ENCODE data around the gene GARIN5B.
"Not testable (repeated sequence)": the region's sequence is repeated elsewhere in the genome, so short reads cannot be mapped to it uniquely, and the experiment has no call there.

The GARIN5B gene

DNA sequence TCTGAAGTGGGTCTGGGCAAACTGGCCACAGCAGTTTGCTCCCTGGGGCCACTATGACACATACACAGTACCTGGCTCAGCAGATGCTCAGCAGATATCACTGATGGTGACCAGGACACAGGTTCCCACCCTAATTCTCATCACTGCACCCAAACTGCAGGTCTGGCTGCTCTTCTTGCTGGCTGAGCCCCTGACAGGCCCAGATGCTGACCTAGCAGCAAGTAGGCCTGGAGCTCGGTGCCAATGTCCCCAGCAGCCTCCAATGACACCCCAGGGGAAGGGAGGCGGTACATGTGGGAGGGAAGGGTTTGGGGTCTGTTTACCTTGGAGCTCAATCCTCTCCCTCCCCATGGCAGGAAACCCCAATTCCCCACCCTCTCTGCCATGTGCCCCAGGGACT lies 39.4 kb upstream of the GARIN5B start:
- Histone ChIP-seq H3K27ac (ENCODE audit: insufficient read depth, low read length, poor library complexity, severe bottlenecking) (no peak overlapping the region), H3K27me3 (replicated peaks; ENCODE audit: control insufficient read depth, insufficient read depth, low read length, poor library complexity, severe bottlenecking) (no peaks in the 10 kb centered on the region), H3K4me1 (ENCODE audit: control insufficient read depth, insufficient read depth, low read length, poor library complexity, severe bottlenecking) (peaks cover 10% of the 10 kb centered on the region), H3K9me3 (ENCODE audit: control insufficient read depth, low read length) (no peaks in the 10 kb centered on the region), H3K36me3 (ENCODE audit: control insufficient read depth, insufficient read depth, low read length) (peaks cover 37% of the 10 kb centered on the region), H3K4me3 (ENCODE audit: insufficient read depth, low read depth, low read length, poor library complexity, severe bottlenecking) (no peak overlapping the region)
- no peak for DNase-seq

- H3K4me1 ChIP-seq (ENCODE audit: control insufficient read depth, insufficient read depth, low read length, poor library complexity, severe bottlenecking); DNase-seq; H3K9me3 ChIP-seq (ENCODE audit: control insufficient read depth, low read length); H3K27ac ChIP-seq (ENCODE audit: insufficient read depth, low read length, poor library complexity, severe bottlenecking); H3K27me3 ChIP-seq (replicated peaks; ENCODE audit: control insufficient read depth, insufficient read depth, low read length, poor library complexity, severe bottlenecking); H3K4me3 ChIP-seq (ENCODE audit: insufficient read depth, low read depth, low read length, poor library complexity, severe bottlenecking): not testable (repeated sequence)
- H3K36me3 ChIP-seq (ENCODE audit: control insufficient read depth, insufficient read depth, low read length) = peaks cover 37% of the 10 kb centered on the region
These were observed 38.3 kb upstream of the GARIN5B start for GRCh38 chr19:55401390-55401789.

DNA sequence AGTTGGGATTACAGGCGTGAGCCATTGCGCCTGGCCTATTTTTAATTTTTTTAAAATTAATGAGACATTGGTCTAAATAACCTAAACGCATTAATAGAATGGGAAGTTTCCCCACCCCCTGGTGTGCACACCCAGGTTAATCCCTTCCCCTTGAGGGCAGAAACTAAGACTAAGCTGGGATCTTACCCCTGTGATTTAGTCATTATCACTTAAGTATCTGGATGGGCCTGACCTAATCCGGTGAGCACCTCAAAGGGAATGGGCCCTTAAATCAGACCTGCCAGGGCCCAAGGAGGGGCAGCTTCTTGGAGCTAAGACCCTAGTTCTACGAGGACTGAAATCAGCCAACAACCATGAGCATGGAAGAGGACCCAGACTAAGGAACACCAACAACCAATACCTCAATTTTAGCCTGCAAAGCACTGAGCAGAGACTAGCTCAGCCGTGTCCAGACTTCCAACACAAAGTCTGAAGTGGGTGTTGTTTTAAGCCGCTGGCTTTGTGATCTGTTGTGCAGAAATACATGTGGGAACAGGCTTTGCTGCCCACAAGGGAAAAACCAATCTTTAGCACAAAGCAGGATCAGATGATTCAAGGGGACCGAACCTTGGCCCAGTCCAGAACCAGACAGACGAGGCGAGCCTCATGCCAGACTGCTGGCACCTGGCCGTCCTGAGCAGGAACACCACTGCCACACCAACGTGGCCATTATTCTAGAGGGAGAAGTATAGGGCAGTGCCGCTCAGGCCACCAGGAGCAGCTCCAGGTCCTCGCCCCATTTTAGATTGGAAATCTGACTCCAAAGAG lies 37.4 kb upstream of the GARIN5B start:
- no peak for DNase-seq
- Histone ChIP-seq H3K27me3 (replicated peaks; ENCODE audit: control insufficient read depth, insufficient read depth, low read length, poor library complexity, severe bottlenecking) (no peaks in the 10 kb centered on the region), H3K27ac (ENCODE audit: insufficient read depth, low read length, poor library complexity, severe bottlenecking) (no peak overlapping the region), H3K4me1 (ENCODE audit: control insufficient read depth, insufficient read depth, low read length, poor library complexity, severe bottlenecking) (no peaks in the 10 kb centered on the region), H3K9me3 (ENCODE audit: control insufficient read depth, low read length) (no peaks in the 10 kb centered on the region), H3K4me3 (ENCODE audit: insufficient read depth, low read depth, low read length, poor library complexity, severe bottlenecking) (no peak overlapping the region), H3K36me3 (ENCODE audit: control insufficient read depth, insufficient read depth, low read length) (peaks cover 31% of the 10 kb centered on the region)

- DNase-seq = no peak
- H3K9me3 ChIP-seq (ENCODE audit: control insufficient read depth, low read length) = no peaks in the 10 kb centered on the region
- no peaks in the 10 kb centered on the region for H3K4me1 ChIP-seq (ENCODE audit: control insufficient read depth, insufficient read depth, low read length, poor library complexity, severe bottlenecking)
- H3K27me3 ChIP-seq (replicated peaks; ENCODE audit: control insufficient read depth, insufficient read depth, low read length, poor library complexity, severe bottlenecking) = no peaks in the 10 kb centered on the region
- H3K27ac ChIP-seq (ENCODE audit: insufficient read depth, low read length, poor library complexity, severe bottlenecking) = no peak overlapping the region
- no peak overlapping the region for H3K4me3 ChIP-seq (ENCODE audit: insufficient read depth, low read depth, low read length, poor library complexity, severe bottlenecking)
- H3K36me3 ChIP-seq (ENCODE audit: control insufficient read depth, insufficient read depth, low read length) = peaks cover 27% of the 10 kb centered on the region
These were observed 35.3 kb upstream of the GARIN5B start for GRCh38 chr19:55398200-55398925.

DNA sequence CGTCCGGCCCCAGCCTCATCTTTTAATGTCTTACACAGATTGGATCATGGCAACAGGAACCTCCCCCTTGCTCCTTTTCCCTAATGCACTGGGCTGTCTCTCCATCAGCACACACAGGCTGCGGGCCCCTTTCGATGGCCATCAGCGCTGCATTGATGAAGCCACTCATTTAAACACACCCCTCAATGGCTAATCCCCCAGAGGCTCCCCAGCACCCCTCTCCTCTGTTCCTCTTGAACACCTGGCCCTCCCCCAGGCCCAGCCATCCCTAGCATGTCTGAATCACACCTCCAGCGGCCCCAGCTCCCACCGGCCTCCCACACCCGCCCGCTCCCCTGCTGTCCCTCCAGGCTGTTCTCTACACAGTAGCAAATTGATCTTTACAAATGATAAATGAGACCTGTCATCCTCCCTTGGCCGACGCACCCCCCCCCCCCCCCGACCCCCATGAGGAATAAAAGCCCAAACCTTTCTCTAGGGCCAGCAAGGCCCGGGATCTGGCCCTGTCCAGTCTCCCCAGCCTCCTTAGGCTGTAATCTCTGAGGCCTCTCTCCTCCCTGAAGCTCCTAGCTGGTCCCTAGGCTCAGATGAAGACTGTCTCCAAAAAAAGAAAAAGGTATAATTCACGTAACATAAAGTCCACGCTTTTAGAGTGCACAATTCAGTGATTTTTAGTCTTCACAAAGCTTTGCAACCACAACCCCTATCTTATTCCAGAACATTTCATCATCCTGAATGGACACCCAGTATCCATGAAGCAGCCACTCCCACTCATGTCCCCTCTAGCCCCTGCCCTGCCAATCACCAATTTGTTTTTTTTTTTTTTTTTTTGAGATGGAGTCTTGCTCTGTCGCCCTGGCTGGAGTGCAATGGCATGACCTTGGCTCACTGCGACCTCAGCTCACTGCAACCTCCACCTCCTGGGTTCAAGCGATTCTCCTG lies 30.0 kb upstream of the GARIN5B start:
- H3K4me1 ChIP-seq (ENCODE audit: control insufficient read depth, insufficient read depth, low read length, poor library complexity, severe bottlenecking) = peaks cover 11% of the 10 kb centered on the region
- H3K27me3 ChIP-seq (replicated peaks; ENCODE audit: control insufficient read depth, insufficient read depth, low read length, poor library complexity, severe bottlenecking) = no peaks in the 10 kb centered on the region
- peaks cover 34% of the 10 kb centered on the region for H3K36me3 ChIP-seq (ENCODE audit: control insufficient read depth, insufficient read depth, low read length)
- no peak for DNase-seq
- no peak overlapping the region for H3K4me3 ChIP-seq (ENCODE audit: insufficient read depth, low read depth, low read length, poor library complexity, severe bottlenecking)
- H3K27ac ChIP-seq (ENCODE audit: insufficient read depth, low read length, poor library complexity, severe bottlenecking) = no peak overlapping the region
- H3K9me3 ChIP-seq (ENCODE audit: control insufficient read depth, low read length) = no peaks in the 10 kb centered on the region

- Histone ChIP-seq H3K9me3 (ENCODE audit: control insufficient read depth, low read length) (no peaks in the 10 kb centered on the region), H3K4me3 (ENCODE audit: insufficient read depth, low read depth, low read length, poor library complexity, severe bottlenecking) (no peak overlapping the region), H3K27me3 (replicated peaks; ENCODE audit: control insufficient read depth, insufficient read depth, low read length, poor library complexity, severe bottlenecking) (no peaks in the 10 kb centered on the region), H3K36me3 (ENCODE audit: control insufficient read depth, insufficient read depth, low read length) (peaks cover 45% of the 10 kb centered on the region), H3K4me1 (ENCODE audit: control insufficient read depth, insufficient read depth, low read length, poor library complexity, severe bottlenecking) (peaks cover 21% of the 10 kb centered on the region), H3K27ac (ENCODE audit: insufficient read depth, low read length, poor library complexity, severe bottlenecking) (no peak overlapping the region)
- DNase-seq = no peak
These were observed 28.9 kb upstream of the GARIN5B start for GRCh38 chr19:55391702-55392615.

DNA sequence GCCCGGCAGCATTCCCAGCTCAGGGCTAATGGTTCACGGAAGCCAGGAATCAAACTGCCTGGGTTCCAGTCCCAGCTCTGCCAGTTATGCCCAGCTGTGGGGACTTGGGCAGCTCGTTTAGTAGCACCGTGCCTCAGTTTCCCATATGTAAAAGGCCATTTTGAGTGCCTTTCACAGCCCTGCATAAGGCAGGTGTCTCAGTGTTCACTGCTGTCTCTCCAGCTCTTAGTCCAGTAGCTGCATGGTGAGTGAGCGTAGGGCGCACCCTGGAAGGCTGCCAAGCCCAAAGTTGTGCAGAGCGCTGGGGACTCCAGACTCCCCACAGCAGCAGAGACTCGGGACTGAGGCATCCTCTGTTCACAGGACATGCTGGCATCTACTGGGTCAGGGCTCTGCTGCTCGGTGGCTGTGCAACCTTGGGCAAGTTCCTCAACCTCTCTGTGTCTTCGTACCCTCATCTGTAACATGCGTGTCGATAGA lies 28.2 kb upstream of the GARIN5B start:
- DNase-seq = no peak
- Histone ChIP-seq H3K4me1 (ENCODE audit: control insufficient read depth, insufficient read depth, low read length, poor library complexity, severe bottlenecking) (peaks cover 29% of the 10 kb centered on the region), H3K27ac (ENCODE audit: insufficient read depth, low read length, poor library complexity, severe bottlenecking) (no peak overlapping the region), H3K9me3 (ENCODE audit: control insufficient read depth, low read length) (no peaks in the 10 kb centered on the region), H3K36me3 (ENCODE audit: control insufficient read depth, insufficient read depth, low read length) (peaks cover 47% of the 10 kb centered on the region), H3K4me3 (ENCODE audit: insufficient read depth, low read depth, low read length, poor library complexity, severe bottlenecking) (no peak overlapping the region), H3K27me3 (replicated peaks; ENCODE audit: control insufficient read depth, insufficient read depth, low read length, poor library complexity, severe bottlenecking) (no peaks in the 10 kb centered on the region)

DNA sequence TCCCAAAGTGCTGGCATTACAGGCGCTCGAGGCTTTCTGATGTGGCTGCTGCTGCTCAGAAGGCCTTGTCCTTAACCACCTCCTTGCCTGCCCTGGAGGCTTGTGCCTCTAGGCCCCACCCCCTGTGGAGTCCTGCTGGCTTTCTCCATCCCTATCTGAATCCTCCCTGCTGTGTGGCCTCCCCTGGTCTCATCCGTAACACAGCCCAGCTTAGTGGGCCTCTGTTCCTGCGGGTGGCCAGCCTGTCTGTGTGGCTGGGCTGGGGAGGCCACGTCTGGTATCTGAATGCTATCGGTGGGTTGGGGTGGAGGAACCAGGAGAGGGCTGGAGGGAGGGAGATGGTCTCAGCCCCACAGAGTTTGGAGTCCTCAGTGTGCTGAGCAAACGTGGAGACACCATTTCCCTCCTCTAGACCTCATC lies 27.4 kb upstream of the GARIN5B start:
- Histone ChIP-seq H3K36me3 (ENCODE audit: control insufficient read depth, insufficient read depth, low read length) (peaks cover 47% of the 10 kb centered on the region), H3K4me3 (ENCODE audit: insufficient read depth, low read depth, low read length, poor library complexity, severe bottlenecking) (no peak overlapping the region), H3K27ac (ENCODE audit: insufficient read depth, low read length, poor library complexity, severe bottlenecking) (no peak overlapping the region), H3K4me1 (ENCODE audit: control insufficient read depth, insufficient read depth, low read length, poor library complexity, severe bottlenecking) (peaks cover 31% of the 10 kb centered on the region), H3K9me3 (ENCODE audit: control insufficient read depth, low read length) (no peaks in the 10 kb centered on the region), H3K27me3 (replicated peaks; ENCODE audit: control insufficient read depth, insufficient read depth, low read length, poor library complexity, severe bottlenecking) (no peaks in the 10 kb centered on the region)
- no peak for DNase-seq

All from effector memory CD4-positive, alpha-beta T cell (primary cell).